Measurements from ENCODE around the gene PLCB4. TPM values are rescaled to one million over a fixed set of nuclear protein-coding genes. Genes with fewer than 3 reads are reported as not detected.

PLCB4 gene
- total RNA-seq, 1 donor from 2014 or later = 549 TPM

DNA sequence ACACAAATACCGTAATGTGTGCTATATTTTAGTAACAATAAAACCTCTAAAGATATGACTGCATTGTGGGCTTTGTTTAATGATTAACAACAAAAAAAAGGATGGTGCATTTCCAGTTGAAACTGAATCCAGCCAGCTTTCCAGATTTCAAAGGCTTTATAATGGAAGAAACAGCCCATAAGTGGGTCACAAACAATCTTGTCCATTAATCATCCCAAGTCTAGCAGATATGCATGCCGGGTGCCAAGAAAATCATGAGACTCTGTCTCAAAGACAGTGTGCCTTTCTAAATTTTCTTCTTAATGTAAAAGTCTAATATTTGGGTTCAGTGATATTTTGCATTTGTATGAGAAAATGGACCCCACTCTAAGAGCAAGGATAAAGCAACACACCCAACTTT, 424.9 kb downstream of the PLCB4 start:
- peak; percentile 24 for DNase-seq (ENCODE audit: low read depth)

DNA sequence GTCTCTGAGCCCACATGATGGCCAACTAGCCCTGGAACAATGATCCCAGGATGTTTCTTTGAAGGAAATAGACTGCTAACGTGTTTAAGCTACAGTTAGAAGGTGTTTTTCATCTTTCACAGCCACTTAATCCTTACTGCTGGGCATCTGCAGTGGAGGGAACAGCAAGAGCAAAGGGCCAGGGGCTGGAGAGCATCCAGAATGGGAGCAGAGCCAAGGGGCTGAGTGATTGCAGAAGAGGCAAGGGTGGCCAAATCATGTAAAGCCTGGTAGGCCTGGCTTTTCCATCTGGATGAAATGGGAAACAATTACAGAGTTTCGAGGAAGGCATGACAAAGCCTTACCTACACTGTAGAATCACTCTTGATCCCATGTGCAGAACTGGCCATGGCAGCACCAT, 426.8 kb downstream of the PLCB4 start:
- DNase-seq (ENCODE audit: low read depth) = no peak

DNA sequence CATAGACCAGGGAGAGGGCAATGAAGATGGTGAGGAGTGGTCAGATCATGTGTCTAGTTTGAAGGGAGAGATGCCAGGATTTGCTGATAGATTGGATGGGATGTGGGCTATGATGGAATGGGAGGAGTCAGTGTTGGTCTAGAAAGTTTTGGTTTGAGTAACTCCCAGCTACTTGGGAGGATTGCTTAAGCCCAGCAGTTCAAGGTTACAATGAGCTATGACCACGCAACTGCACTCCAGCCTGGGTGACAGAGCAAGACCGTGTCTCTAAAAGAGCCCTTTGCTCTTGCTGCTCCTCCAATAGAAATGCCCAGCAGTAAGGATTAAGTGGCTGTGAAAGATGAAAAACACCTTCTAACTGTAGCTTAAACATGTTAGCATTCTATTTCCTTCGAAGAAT, 427.3 kb downstream of the PLCB4 start:
- no peak for DNase-seq (ENCODE audit: low read depth)

DNA sequence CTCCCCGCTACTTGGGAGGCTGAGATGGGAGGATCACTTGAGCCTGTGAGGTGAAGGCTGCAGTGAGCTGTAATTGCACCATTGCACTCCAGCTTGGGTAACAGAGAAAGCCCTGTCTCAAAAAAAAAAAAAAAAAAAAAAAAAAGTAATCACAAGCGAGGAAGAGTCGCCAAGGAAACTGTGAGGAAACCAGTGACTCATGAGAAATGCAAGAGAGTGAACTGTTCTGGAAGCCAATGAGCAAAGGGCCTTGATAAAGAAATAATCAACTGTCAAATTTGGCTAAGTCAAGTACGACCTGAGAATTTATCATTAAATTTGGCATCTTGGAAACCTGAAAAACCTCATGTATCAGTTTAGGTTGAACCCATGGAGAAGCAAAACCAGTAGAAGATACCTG, 429.4 kb downstream of the PLCB4 start:
- no peak for DNase-seq (ENCODE audit: low read depth)

DNA sequence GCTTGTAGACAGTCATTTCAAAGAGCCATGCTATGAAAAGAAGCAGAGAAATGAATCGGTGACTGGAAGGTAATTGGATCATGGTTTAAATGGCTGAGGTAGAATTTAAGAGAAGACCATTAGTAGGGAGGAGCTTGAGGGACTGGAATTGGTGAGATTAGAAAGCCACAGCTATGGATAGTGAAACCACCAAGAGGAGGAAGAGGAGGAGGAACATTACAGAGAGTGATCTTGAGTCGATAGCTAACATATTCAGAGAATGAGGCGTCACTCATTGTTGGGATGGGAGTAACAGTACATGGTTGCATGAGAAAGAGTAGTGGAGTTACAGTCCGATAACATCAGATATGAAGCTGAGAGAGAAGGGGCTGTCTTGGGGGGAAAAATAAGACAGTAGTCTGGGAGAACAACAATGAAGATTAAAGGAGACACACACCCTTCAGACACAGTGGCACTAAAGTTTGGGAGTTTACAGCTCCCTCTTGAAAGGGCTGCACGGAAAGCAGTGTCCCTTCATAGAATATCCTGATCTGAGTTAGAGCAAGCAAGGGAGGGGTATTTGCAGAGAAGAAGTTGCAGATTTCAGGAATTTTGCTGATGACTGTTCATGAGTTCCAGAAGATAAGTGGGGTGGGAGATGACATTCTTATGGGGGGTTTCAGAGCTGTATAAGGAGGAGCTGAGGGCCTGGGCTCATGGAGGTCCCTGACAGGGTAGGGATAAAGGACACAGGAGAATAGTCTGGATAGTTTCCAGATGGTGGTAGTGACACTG, 430.4 kb downstream of the PLCB4 start:
- DNase-seq (ENCODE audit: low read depth) = no peak

DNA sequence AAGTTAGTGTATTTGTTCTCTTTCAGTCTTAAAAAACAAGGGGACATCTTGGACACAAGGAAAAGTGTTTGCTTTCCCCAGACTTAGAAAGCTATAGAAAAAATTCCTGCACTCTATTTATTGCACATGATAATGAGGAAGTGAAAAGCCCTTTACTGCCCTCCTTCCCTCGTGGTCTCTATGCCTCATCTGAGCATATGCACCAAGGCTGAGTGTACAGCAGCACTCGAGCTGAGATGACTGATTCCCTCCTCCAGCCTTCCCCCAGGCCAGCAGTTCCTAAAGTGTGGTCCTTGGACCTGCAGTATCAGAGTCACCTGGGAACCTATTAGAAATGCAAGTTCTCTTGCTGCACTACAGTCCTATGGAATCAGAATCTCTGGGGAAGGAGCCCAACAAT, 431.2 kb downstream of the PLCB4 start:
- DNase-seq (ENCODE audit: low read depth) = no peak

DNA sequence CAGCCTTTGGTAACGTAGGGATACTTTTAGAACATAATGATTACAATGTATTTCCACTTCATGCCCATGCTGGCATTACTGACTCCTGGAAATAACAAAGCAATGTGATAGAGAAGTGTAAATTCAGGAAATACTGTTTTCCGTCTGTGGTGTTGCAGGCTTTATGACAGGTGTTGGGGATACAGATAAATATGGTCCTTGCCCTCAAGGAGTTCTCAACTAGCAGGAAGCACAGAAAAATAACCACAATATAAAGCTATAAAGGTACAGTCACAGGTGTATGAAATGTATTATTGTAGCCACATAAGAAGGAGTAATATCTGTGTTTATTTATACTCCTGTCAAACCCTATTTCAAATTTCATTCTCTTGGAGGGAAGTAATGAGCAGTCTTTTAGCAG, 432.6 kb downstream of the PLCB4 start:
- no peak for DNase-seq (ENCODE audit: low read depth)

DNA sequence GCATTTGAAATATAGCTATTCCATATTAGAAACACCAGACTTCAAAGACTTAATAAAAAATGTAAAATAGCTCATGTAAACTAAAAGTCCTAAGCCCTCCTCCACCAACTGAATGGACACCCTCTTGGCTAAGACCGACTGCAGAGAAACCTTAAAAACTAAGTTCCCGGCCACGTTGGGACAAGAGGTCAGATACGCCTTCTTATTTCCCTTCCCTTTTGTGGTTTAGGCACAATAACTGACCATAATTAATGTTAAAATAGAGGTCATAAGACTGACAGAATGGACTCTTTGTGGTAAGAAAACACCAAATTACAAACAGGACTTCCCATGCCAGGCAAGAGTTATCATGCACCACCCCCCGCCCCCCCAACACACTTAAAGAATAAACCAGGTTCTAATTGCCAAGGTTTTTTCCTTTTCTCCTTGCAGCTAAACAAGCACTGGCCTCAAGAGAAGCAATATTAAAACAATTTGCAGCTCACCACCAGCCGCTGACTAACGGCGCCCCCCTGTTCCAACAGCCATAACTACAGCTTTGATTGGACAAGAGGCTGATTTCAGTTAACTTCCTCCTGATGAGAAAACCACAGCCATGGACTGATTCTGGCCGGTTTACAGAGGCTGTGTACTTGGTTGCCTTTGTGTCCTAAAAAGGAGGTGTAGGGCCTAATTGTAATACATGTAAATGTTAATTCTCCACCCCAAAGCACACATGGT, 434.8 kb downstream of the PLCB4 start:
- peak; percentile 57 for DNase-seq (ENCODE audit: low read depth)

DNA sequence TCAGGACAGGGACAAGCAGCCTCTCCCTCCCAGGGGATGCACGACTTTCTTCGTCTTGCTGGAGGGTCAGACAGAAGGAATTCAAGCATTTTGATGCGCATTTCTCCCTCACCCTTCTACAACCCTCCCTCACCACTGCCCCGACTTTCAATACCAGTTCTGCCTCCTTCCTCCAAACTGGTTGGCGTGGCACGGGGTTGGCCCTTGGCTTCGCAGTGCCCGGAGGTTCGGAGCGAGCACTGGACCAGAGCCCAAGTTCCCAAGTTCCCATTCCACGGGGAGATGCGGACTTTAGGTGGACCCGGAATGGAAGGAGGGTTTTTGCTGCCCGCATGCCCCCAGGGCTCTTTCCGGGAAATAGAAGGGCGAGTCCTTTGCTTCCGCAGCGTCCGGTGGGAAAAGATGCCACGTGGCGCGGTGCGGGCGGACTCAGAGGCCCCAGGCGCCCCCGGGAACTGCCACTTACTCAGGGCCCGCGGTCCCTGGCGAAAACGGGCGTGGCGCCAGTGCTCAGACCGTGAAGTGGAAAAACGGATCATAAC, 437.5 kb downstream of the PLCB4 start:
- DNase-seq (ENCODE audit: low read depth) = no peak

DNA sequence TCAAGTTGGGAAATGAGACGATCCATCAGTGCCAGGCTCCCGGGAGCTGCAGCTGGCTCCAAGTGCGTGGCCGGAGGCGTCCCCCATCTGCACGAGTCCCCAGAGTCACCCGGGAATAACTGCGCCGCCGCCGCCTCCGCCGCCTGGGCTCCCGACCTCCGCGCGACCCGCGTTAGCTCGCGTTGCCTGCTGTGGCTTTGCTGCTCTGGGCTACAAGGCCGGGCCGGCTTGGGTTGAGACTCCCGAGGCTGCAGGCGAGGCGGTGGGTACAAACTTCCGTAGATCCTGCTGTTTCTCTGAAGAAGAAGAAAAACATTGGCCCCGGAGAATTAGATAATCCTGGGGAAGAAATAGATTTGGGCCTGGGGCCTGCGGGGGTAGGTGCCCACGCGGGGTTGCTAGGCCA, 438.1 kb downstream of the PLCB4 start:
- no peak for DNase-seq (ENCODE audit: low read depth)

DNA sequence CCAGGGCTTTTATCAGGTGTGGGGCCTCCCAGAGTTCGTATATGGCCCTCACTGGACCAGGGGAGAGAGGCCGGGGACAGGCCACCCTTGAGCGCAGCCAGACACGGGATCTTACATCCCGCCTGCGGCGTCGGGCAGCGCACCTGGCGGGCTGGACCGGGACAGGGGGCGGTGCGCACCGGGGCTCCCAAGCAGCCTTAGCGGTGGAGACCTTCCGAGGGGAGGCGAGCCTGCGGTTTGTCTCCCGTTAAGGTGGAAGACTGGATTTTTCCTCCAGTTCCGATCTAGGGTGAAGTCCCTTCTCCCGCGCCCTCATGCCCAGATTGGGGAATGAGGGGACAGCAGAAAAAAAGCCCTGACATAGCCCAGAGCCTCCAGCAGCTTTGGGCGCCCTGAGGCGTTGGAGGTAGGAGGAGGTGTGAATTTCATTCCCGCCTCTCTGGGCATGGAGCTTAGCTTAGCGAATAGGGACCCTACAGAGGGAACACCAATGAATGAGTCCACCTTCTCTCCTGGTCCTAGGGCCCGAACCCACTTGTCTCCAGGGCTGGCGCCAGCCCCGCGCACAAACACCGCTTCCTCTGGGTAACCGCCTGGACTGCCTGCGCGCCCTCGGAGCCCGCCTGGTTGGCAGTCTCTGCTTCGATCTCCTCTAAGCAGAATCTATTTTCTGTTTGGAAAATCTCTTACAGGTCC, 438.8 kb downstream of the PLCB4 start:
- no peak for DNase-seq (ENCODE audit: low read depth)

DNA sequence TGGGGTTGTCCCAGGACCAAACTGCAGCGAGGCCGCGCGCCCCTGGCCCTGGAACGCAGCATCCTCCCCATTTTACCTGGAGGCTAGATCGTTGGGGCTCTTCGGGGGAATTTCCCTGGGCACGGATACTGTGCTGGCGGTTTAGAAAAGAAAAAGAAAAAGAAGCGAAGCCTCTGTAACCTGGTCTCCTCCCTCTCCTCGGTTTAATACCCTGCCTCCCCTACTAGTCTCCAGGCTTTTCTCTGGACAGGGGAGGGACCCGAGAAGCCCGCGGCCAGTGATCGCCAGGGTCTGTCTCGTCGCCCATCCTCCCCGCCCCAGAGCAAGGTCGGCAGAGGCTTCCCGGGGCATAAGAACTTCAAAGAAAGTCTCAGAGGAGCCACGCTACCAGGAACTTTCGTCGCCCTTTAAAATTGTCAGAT, 439.4 kb downstream of the PLCB4 start:
- DNase-seq (ENCODE audit: low read depth) = no peak

DNA sequence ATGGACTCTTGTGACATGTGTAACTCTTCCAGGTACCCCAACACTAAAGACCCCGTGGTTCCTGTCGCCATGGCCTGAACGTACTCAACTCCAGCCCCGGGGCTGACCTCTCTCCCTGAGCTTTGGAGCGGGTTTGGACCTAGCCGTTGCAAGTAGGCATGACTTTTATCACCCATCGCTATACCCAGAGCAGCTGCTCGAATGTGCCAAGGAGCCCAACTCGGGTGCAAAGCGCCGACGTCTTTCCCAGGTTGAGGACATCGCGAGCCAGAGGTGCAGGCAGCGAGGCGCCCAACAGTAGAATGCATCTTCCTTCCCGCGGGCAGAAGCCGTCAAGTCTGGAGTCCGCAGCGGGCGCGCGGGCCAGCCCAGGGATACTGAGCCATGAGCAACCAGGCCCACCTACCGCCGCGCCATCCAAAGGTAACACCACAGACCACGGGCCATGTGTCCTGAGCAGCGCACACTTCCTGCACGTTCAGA, 439.9 kb downstream of the PLCB4 start:
- no peak for DNase-seq (ENCODE audit: low read depth)

DNA sequence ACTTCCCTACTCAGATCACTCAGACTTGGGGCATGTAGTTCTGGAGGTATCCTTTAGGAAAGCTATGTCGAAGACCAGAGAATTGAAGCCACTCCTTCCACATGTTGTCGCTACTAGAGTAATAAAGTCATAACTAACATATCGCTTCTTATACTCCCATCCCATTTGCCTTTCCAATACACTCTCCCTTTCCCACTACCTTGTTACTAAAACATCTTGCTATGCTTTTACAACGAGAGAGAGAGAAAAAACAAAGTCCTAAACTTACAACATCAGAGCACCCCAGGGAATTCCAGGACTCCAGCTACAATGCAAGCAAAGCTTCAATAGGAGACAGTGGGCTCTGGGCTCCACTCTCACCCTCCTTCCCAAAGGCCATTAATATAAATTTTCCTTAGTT, 440.4 kb downstream of the PLCB4 start:
- no peak for DNase-seq (ENCODE audit: low read depth)

DNA sequence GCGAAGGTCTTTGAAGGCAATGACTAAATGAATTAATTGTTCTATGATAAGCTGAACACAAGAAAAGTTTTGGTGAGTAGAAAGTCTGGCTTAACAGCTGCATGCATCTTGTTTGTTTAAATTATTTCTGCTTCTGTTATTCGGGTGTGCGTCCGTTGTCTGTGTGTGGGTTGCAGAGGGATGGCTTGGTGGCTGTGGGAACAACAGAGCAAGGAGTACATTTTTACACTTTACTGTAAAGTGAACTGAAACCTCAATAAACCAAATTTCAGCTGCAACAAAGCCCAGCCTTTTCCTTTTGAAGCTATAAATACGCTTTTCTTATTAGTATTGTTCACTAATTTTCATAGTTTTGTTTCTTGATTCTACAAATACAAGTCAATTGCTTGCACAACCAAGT, 442.0 kb downstream of the PLCB4 start:
- DNase-seq (ENCODE audit: low read depth) = no peak

DNA sequence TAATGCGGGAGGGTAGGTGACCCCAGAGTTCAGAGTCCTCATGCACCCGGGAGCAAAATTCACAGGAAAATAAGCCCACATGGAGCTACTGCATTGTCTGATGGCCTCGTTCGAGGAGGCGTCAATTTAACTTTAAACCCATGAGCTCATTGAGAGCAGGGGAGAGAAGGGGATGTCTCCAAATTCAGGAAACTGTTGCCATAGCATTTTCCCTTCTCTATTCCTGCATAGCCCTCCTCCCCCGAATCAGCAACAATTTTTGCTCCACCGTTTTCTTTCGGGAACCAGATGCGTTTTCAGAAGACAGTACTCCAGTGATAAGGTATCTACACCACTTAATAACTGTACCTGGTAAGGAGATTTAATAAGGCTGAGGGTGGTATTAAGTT, 445.2 kb downstream of the PLCB4 start:
- DNase-seq (ENCODE audit: low read depth) = no peak

DNA sequence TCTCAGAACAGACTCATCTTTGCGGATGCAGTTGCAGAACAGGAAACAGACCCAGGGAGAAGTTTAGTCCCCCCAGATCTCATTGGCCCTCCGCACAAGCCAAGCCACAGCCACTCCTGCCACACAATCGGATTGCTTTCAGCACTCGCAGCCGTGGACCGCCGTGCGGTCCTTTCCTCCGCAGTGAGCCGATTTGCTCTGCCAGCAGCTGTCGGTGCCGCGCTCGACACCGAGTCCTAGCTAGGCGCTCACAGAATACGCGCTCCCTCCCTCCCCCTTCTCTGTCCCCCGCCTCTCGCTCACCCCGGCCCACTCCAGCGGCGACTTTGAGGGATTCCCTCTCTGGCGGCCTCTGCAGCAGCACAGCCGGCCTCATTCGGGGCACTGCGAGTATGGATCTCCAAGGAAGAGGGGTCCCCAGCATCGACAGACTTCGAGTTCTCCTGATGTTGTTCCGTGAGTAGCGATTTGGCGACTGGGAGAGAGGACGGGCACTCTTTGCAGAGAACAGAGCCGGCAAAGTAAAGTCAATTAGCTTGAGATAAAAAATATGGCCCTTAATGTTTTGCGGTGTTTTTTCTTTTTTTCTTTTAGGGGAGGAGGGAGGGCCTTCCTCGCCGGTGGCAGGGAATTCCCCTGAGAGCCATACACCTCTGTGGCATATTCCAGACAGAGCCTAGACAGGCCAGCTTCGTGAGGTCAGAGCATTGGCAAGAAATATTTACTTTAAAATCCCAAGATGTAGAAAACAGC, 445.8 kb downstream of the PLCB4 start, which contains the start of gene LAMP5:
Gene LAMP5, plus strand, starts transcription at position 130 of the 753 bp plus-strand sequence. Its CDS starts 263 bp downstream, at position 393.
- DNase-seq (ENCODE audit: low read depth) = peak; percentile 12

DNA sequence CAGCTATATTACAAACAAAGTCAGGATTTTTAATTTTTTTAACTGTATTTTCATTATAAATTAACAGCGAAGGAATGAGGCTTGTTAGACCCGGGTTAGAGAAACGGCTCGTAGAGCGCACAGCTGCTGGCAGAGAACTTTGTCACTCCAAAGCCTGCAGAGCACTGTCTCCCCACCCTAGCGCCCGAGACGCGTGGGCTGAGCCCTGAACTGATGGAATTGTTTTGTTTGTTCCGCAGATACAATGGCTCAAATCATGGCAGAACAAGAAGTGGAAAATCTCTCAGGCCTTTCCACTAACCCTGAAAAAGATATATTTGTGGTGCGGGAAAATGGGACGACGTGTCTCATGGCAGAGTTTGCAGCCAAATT, 446.3 kb downstream of the PLCB4 start:
- no peak for DNase-seq (ENCODE audit: low read depth)

DNA sequence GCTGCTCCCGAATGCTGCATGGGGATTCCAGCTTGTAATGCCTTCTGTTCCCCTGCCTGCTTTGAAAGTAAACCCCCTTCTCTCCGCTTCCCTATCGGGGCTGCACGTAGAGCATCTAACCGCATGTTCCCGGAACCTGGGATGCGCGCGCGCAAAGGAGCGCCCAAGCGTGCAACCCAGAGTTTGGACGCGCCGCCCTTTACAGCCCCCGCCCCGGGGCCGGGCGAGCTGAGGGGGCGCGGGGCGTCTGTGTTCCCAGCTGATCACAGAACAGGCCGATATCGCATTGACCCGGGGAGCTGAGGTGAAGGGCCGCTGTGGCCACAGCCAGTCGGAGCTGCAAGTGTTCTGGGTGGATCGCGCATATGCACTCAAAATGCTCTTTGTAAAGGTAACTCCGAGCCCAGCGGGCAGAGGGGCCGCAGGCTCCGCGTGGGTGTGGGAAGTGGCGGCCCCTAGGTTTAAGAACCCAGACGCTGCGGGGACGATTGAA, 446.9 kb downstream of the PLCB4 start:
- DNase-seq (ENCODE audit: low read depth) = no peak

DNA sequence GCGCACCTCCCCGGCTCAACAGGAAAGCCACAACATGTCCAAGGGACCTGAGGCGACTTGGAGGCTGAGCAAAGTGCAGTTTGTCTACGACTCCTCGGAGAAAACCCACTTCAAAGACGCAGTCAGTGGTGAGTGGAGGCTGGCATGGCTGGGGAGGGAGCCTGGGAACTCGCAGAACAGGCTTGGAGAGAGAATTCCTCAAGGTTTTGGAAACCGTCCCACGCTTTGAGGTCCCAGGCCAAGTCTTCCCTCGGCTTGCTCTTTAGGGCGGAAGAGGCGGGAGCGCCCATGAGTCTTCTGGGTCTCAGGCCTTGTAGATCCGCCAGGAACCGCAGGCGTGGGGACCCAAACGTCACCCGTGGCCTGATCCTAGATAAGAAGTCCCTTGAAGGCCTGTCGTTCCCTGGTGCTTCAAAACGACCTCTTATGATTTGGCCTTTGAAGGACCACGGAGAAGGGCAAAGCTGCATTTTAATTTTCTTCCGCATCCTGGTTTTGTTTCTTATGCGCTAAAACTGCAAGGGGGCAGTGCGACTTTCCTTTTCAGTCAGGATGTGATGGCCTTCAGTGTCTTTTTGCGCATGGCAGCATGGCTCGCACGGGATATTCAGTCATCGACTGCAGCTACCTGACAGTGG, 447.5 kb downstream of the PLCB4 start:
- DNase-seq (ENCODE audit: low read depth) = no peak

Measured in renal cortical epithelial cell (primary cell).